Spinal cord (tissue), 10 donors: Measurements from ENCODE around the gene PREP. TPM values are rescaled to one million over a fixed set of nuclear protein-coding genes. Genes with fewer than 3 reads are reported as not detected.

Experiments used
- DNase-seq, 6 donors: peaks; one replicate each; pipeline versions ENCODE4 v3.0.0 to v3.0.0-alpha.2; 2013 to 2015; ENCODE audit warnings: low spot score in 6 of 6, low read depth in 4 of 6
- H3K27ac ChIP-seq: one replicate; pipeline ENCODE4 v1.5.1; 2013; ENCODE audit warnings: low read depth, low read length, control low read depth
- H3K27me3 ChIP-seq: one replicate; pipeline ENCODE4 v1.6.1; 2013; ENCODE audit warnings: low read length; ENCODE audit not compliant: control insufficient read depth, insufficient read depth
- H3K36me3 ChIP-seq: one replicate; pipeline ENCODE4 v1.6.1; 2013; ENCODE audit warnings: low read length; ENCODE audit not compliant: control insufficient read depth, insufficient read depth
- H3K4me1 ChIP-seq: one replicate; pipeline ENCODE4 v1.6.1; 2013; ENCODE audit warnings: low read length; ENCODE audit not compliant: control insufficient read depth, insufficient read depth
- H3K4me3 ChIP-seq: one replicate; pipeline ENCODE4 v1.5.1; 2013; ENCODE audit warnings: low read depth, low read length, control low read depth
- H3K9me3 ChIP-seq: one replicate; pipeline ENCODE4 v1.6.1; 2013; ENCODE audit warnings: low read length; ENCODE audit not compliant: control insufficient read depth, insufficient read depth
- WGBS: methylation state at CpG from one replicate; pipeline ENCODE4 v1.1.5; 2013; ENCODE audit warnings: missing lambda C conversion rate; ENCODE audit not compliant: insufficient coverage; 5-methylcytosine and 5-hydroxymethylcytosine counted together
- polyA plus RNA-seq, 2 donors: library from polyadenylated mRNA; unstranded; fragments of 120-200 nt; gene quantifications; one replicate each; pipeline ENCODE4 v1.2.1, GENCODE V29; 2013; ENCODE audit not compliant: insufficient read length in 2 of 2
- total RNA-seq, 2 donors: library from RNA; depleted of rRNA in 1 of 2; stranded (reverse); fragments of 120-200 nt in 1 of 2; fragments of >200 nt in 1 of 2; gene quantifications; one replicate each; pipeline versions ENCODE4 v1.2.3 to v1.2.4, GENCODE V29; 2013 to 2014
- donor health status: healthy.

Gene PREP
- total and polyA plus RNA-seq, 4 donors: 21.5 to 40.4 (median 35.3) TPM

- H3K4me3 ChIP-seq: no peak overlapping the region
- H3K27ac ChIP-seq: no peak overlapping the region
- DNase-seq: no peak
- H3K4me1 ChIP-seq: peaks cover 17% of the 10 kb centered on the region
- no peaks in the 10 kb centered on the region for H3K9me3 ChIP-seq
- H3K27me3 ChIP-seq: no peaks in the 10 kb centered on the region
- no CpG with 5 or more reads among the region's 3 CpGs for WGBS
- no peaks in the 10 kb centered on the region for H3K36me3 ChIP-seq
Measured at GRCh38 chr6:105400501-105400900, 2.4 kb downstream of the PREP start.

- WGBS: 97% methylated on average over 3 of the region's 5 CpGs
- Histone ChIP-seq H3K4me1 (peaks cover 14% of the 10 kb centered on the region), H3K27ac (no peak overlapping the region), H3K9me3 (no peaks in the 10 kb centered on the region), H3K27me3 (no peaks in the 10 kb centered on the region), H3K4me3 (no peak overlapping the region), H3K36me3 (no peaks in the 10 kb centered on the region)
- DNase-seq: no peak
Measured at GRCh38 chr6:105398859-105399258, 4.0 kb downstream of the PREP start.

GRCh38 chr6:105397987-105398386, 4.9 kb downstream of the PREP start:
- H3K4me1 ChIP-seq: peaks cover 14% of the 10 kb centered on the region
- peak in 2 of 6 donors; percentile 29 to 48 for DNase-seq
- WGBS: 20% methylated on average over 3 of the region's 6 CpGs
- H3K9me3 ChIP-seq: no peaks in the 10 kb centered on the region
- no peaks in the 10 kb centered on the region for H3K27me3 ChIP-seq
- no peak overlapping the region for H3K4me3 ChIP-seq
- H3K27ac ChIP-seq: no peak overlapping the region
- H3K36me3 ChIP-seq: no peaks in the 10 kb centered on the region

- 100% methylated on average over 3 of the region's 6 CpGs for WGBS
- H3K36me3 ChIP-seq: peaks cover 3% of the 10 kb centered on the region
- no peak overlapping the region for H3K27ac ChIP-seq
- H3K9me3 ChIP-seq: no peaks in the 10 kb centered on the region
- no peaks in the 10 kb centered on the region for H3K27me3 ChIP-seq
- DNase-seq: no peak
- no peaks in the 10 kb centered on the region for H3K4me1 ChIP-seq
- H3K4me3 ChIP-seq: no peak overlapping the region
Measured at GRCh38 chr6:105391705-105392104, 11.2 kb downstream of the PREP start.

- H3K4me1 ChIP-seq: no peaks in the 10 kb centered on the region
- no peaks in the 10 kb centered on the region for H3K9me3 ChIP-seq
- DNase-seq: peak in 1 of 6 donors; percentile 20
- H3K36me3 ChIP-seq: peaks cover 3% of the 10 kb centered on the region
- H3K27me3 ChIP-seq: no peaks in the 10 kb centered on the region
- H3K27ac ChIP-seq: no peak overlapping the region
- no peak overlapping the region for H3K4me3 ChIP-seq
- WGBS: 48% methylated on average over 5 of the region's 5 CpGs
Measured at GRCh38 chr6:105389543-105389942, 13.3 kb downstream of the PREP start.

- no CpG with 5 or more reads among the region's 6 CpGs for WGBS
- peaks cover 6% of the 10 kb centered on the region for H3K36me3 ChIP-seq
- H3K27ac ChIP-seq: no peak overlapping the region
- no peaks in the 10 kb centered on the region for H3K9me3 ChIP-seq
- no peak overlapping the region for H3K4me3 ChIP-seq
- no peaks in the 10 kb centered on the region for H3K4me1 ChIP-seq
- H3K27me3 ChIP-seq: no peaks in the 10 kb centered on the region
- DNase-seq: no peak
Measured at GRCh38 chr6:105388392-105388791, 14.5 kb downstream of the PREP start.

- 100% methylated on average over 4 of the region's 6 CpGs for WGBS
Measured at GRCh38 chr6:105384004-105384403, 18.9 kb downstream of the PREP start.

GRCh38 chr6:105382958-105383357, 19.9 kb downstream of the PREP start:
- no peaks in the 10 kb centered on the region for H3K4me1 ChIP-seq
- H3K9me3 ChIP-seq: no peaks in the 10 kb centered on the region
- peaks cover 3% of the 10 kb centered on the region for H3K36me3 ChIP-seq
- no peak for DNase-seq
- 100% methylated on average over 2 of the region's 4 CpGs for WGBS
- no peak overlapping the region for H3K27ac ChIP-seq
- H3K4me3 ChIP-seq: no peak overlapping the region
- no peaks in the 10 kb centered on the region for H3K27me3 ChIP-seq

More at GRCh38 chr6:105384004-105384403, 18.9 kb downstream of the PREP start:
- Histone ChIP-seq H3K4me3 (no peak overlapping the region), H3K4me1 (no peaks in the 10 kb centered on the region), H3K9me3 (no peaks in the 10 kb centered on the region), H3K27ac (no peak overlapping the region), H3K27me3 (no peaks in the 10 kb centered on the region), H3K36me3 (peaks cover 3% of the 10 kb centered on the region)
- no peak for DNase-seq

- Histone ChIP-seq H3K36me3 (peaks cover 3% of the 10 kb centered on the region), H3K4me3 (no peak overlapping the region), H3K9me3 (no peaks in the 10 kb centered on the region), H3K27ac (no peak overlapping the region), H3K4me1 (no peaks in the 10 kb centered on the region), H3K27me3 (no peaks in the 10 kb centered on the region)
- WGBS: no CpG with 5 or more reads among the region's 2 CpGs
- DNase-seq: no peak
Measured at GRCh38 chr6:105382496-105382895, 20.4 kb downstream of the PREP start.

GRCh38 chr6:105380634-105381033, 22.2 kb downstream of the PREP start:
- H3K27me3 ChIP-seq: no peaks in the 10 kb centered on the region
- H3K9me3 ChIP-seq: no peaks in the 10 kb centered on the region
- WGBS: 56% methylated on average over 2 of the region's 2 CpGs
- H3K36me3 ChIP-seq: peaks cover 3% of the 10 kb centered on the region
- H3K4me3 ChIP-seq: no peak overlapping the region
- H3K4me1 ChIP-seq: no peaks in the 10 kb centered on the region
- H3K27ac ChIP-seq: no peak overlapping the region
- DNase-seq: no peak
